HG03196 (cell line): ENCODE results near the gene KDM4B.
"Not testable (repeated sequence)": the region's sequence is repeated elsewhere in the genome, so short reads cannot be mapped to it uniquely, and the experiment has no call there.

Source experiments
- ATAC-seq: cut with Tn5 transposase; IDR thresholded peaks from one replicate; pipeline ENCODE4 v1.9.1; 2021; ENCODE audit not compliant: unreplicated experiment

Gene KDM4B

DNA sequence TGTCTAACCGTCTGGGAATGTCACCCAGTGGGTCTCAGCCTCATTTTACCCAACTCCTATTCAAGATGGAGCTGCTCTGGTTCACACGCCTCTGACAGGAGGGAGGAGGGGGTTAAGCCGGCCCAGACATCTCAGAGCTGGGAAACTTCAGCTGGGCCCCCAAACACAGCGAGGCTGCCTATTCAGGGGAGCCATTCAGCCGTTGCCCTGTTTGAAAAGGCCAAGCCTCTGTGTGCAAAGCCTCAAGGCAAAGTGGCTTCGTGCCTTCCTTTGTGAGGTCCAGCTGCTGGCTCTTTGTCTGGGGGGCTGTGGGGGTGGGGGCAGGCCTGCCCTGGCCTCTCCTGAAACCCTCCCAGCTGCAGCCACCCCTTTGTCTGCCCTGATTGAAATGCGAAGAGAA lies 224.3 kb downstream of the KDM4B start:
- no peak for ATAC-seq

DNA sequence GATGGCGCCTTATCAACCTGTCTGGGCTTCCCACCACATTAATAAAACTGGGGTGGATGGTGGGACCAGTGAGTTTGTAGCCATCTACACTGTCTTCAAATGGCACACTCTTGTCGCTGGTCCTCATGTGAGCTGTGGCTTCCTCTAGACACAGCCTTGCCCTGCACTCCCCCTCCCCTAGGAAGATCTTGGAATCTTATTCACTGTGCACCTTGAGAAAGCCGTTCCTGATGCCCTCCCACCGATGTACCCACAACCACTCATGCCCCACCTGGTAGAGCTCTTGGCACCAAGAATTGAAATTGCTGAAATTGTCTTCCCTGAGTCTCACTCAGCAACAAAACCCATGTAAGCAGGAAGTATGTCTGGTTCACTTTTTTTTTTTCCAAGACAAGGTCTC lies 225.7 kb downstream of the KDM4B start:
- ATAC-seq: no peak

DNA sequence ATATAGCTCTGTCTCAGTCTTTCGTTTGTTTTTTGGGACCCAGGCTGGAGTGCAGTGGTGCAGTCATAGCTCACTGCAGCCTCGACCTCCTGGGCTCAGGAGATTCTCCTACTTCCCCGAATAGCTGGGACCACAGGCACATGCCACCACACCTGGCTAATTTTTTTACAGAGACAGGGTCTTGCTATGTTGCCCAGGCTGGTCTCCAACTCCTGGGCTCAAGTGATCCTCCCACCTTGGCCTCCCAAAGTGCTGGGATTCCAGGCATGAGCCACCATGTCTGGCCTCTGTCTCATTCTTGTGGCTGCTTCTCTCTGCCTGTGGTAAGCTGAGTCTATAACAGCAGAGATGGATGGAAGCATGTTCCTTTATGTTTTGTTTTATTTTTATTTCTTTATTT lies 226.7 kb downstream of the KDM4B start:
- not testable (repeated sequence) for ATAC-seq

DNA sequence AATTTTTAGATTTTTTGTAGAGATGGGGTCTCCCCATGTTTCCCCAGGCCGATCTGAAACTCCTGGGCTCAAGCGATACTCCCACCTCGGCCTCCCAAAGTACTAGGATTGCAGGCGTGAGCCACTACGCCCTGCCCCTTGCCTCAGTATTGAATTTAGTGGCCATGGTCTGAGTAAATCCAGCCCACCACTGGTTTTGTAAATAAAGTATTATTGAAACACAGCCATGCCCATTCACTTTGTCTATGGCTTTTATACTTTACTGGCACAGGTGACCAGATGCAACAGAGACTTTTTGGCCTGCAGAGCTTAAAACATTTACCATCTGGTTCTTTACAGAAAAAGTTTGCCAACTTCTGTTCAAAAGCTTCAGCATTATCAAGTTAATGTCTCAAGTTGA lies 227.9 kb downstream of the KDM4B start:
- no peak for ATAC-seq

DNA sequence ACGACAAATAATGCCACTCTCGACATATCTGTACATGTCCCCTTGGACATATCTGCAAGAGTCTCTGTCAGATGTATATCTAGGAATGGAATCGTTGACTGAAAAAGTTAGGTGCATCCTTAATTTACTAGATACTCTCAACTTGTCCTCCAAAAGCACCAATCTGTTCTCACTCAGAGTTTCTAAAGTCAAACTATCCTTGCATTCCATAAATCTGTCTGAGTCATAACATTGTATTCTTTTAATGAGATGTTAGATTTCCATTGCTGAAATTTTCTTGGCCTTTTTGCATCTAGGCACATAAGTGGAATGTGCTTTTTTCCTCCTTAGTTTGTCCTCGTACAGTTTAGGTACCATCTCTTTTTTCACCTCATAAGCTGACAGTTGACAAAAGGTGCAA lies 231.9 kb downstream of the KDM4B start:
- ATAC-seq: no peak

DNA sequence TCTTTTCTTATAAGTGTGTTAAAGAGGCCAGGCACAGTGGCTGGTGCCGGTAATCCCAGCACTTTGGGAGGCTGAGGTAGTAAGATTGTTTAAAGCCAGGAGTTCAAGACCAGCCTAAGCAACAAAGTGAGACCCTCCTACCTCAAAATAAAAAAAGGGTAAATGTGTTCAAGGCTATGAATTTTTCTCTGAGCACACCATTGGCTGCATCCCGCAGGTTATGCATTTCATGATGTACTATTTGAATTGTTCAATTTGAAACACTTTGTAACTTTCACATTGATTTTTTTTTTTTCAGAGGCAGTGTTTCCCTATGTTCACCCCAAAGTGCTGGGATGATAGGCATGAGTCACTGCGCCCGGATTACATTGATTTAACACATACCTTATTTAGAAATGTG lies 233.6 kb downstream of the KDM4B start:
- no peak for ATAC-seq
